Osteoblast (primary cell): ENCODE data around the gene PHF2. TPM values are rescaled to one million over a fixed set of nuclear protein-coding genes. Genes with fewer than 3 reads are reported as not detected.

ENCODE experiments used
- DNase-seq: peaks from one replicate; pipeline ENCODE4 v3.0.0; 2011; ENCODE audit warnings: low spot score, mixed read lengths; ENCODE audit not compliant: insufficient read length; ENCODE audit errors: missing footprints
- H2AFZ ChIP-seq: 2 replicates; pipeline ENCODE4 v1.6.0; 2011; ENCODE audit warnings: mild to moderate bottlenecking, low read length
- H3K27ac ChIP-seq: 2 replicates; pipeline ENCODE4 v1.5.1; 2011; ENCODE audit warnings: mild to moderate bottlenecking, low read depth, low read length, moderate library complexity
- H3K27me3 ChIP-seq: 2 replicates; pipeline ENCODE4 v1.6.0; 2012; ENCODE audit warnings: mild to moderate bottlenecking, control low read depth, inconsistent platforms, low read length, moderate library complexity; ENCODE audit not compliant: insufficient read depth
- H3K36me3 ChIP-seq: 2 replicates; pipeline ENCODE4 v1.5.1; 2011; ENCODE audit warnings: mild to moderate bottlenecking, low read length, control low read depth, moderate library complexity; ENCODE audit not compliant: insufficient read depth
- H3K4me1 ChIP-seq: 2 replicates; pipeline ENCODE4 v1.5.1; 2011; ENCODE audit warnings: mild to moderate bottlenecking, low read length, control low read depth, moderate library complexity; ENCODE audit not compliant: insufficient read depth
- H3K4me2 ChIP-seq: 2 replicates; pipeline ENCODE4 v1.6.0; 2011; ENCODE audit warnings: mild to moderate bottlenecking, low read length; ENCODE audit not compliant: insufficient read depth
- H3K4me3 ChIP-seq: fragments of 200-600 bp; sonication (generic); 3 replicates; pipeline ENCODE4 v1.5.1; 2012; ENCODE audit warnings: mild to moderate bottlenecking, low read length, inconsistent platforms; ENCODE audit not compliant: insufficient read depth
- H3K79me2 ChIP-seq: 2 replicates; pipeline ENCODE4 v1.6.0; 2012; ENCODE audit warnings: mild to moderate bottlenecking, low read length, control low read depth, inconsistent platforms; ENCODE audit not compliant: insufficient read depth
- H3K9me3 ChIP-seq: 2 replicates; pipeline ENCODE4 v1.5.1; 2011; ENCODE audit warnings: low read depth, low read length, control low read depth
- H4K20me1 ChIP-seq: 2 replicates; pipeline ENCODE4 v1.6.0; 2012; ENCODE audit warnings: mild to moderate bottlenecking, low read length, control low read depth; ENCODE audit not compliant: insufficient read depth
- total RNA-seq: library from RNA; depleted of rRNA; stranded (reverse); fragments of >200 nt; gene quantifications from 2 replicates; pipeline ENCODE4 v1.2.3, GENCODE V29; 2012
- TF ChIP-seq, protein P1 (sequence below): IDR thresholded peaks from 2 replicates; pipeline ENCODE4 v1.5.1; 2011; ENCODE audit warnings: mild to moderate bottlenecking, low read depth, low read length, moderate library complexity; ENCODE audit errors: extremely low read depth

PHF2 gene
- total RNA-seq, 1 donor: 14.8 TPM

DNA sequence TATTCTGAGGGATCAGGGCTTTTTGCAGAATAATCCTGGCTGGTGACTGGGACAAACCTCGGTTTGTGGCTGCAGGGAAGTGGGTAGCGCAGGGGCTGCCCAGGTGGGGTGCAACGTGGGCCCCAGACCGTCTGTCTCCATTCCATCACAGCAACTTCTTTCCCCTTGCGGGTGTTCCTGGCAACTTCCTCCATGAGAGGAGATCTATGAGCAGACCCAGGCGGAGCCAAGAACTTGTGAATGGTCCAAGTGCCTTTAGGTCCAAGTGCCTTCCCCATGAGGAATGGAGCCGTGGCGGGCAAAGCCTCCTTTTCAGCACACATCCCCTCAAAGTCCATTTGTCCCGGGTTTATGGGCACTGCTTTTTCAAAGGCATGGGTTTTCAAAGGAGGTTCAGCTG, 136.5 kb downstream of the PHF2 start:
- H3K4me2 ChIP-seq: no peak overlapping the region
- H3K27me3 ChIP-seq: no peaks in the 10 kb centered on the region
- no peaks in the 10 kb centered on the region for H3K79me2 ChIP-seq
- TF ChIP-seq, protein P1, sequence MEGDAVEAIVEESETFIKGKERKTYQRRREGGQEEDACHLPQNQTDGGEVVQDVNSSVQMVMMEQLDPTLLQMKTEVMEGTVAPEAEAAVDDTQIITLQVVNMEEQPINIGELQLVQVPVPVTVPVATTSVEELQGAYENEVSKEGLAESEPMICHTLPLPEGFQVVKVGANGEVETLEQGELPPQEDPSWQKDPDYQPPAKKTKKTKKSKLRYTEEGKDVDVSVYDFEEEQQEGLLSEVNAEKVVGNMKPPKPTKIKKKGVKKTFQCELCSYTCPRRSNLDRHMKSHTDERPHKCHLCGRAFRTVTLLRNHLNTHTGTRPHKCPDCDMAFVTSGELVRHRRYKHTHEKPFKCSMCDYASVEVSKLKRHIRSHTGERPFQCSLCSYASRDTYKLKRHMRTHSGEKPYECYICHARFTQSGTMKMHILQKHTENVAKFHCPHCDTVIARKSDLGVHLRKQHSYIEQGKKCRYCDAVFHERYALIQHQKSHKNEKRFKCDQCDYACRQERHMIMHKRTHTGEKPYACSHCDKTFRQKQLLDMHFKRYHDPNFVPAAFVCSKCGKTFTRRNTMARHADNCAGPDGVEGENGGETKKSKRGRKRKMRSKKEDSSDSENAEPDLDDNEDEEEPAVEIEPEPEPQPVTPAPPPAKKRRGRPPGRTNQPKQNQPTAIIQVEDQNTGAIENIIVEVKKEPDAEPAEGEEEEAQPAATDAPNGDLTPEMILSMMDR: no peak
- H3K9me3 ChIP-seq: no peaks in the 10 kb centered on the region
- no peaks in the 10 kb centered on the region for H3K4me1 ChIP-seq
- no peaks in the 10 kb centered on the region for H3K36me3 ChIP-seq
- no peak overlapping the region for H2AFZ ChIP-seq
- DNase-seq: no peak
- H4K20me1 ChIP-seq: no peaks in the 10 kb centered on the region
- no peak overlapping the region for H3K27ac ChIP-seq
- H3K4me3 ChIP-seq: no peak overlapping the region

DNA sequence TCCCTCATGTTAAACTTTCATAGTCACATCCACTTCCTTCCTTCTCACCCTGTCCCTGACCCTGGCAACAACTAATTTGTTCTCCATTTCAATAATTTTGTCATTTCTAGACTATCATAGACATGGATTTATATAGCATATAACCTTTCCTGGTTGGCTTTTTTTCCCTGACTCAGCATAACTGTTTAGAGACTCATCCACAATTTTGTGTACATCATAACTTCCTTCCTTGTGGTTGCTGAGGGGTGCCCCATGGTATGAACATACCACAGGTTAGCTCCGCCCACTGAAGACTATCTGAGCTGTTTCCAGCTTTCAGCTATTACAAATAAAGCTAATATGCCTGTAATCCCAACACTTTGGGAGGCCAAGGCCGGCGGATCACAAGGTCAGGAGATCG, 137.3 kb downstream of the PHF2 start:
- Histone ChIP-seq H3K4me3 (no peak overlapping the region), H3K4me1 (no peaks in the 10 kb centered on the region), H2AFZ (no peak overlapping the region), H3K27me3 (no peaks in the 10 kb centered on the region), H3K27ac (no peak overlapping the region), H3K79me2 (no peaks in the 10 kb centered on the region), H3K4me2 (no peak overlapping the region), H3K9me3 (no peaks in the 10 kb centered on the region), H3K36me3 (no peaks in the 10 kb centered on the region), H4K20me1 (no peaks in the 10 kb centered on the region)
- no peak for DNase-seq
- TF ChIP-seq, protein P1: no peak

DNA sequence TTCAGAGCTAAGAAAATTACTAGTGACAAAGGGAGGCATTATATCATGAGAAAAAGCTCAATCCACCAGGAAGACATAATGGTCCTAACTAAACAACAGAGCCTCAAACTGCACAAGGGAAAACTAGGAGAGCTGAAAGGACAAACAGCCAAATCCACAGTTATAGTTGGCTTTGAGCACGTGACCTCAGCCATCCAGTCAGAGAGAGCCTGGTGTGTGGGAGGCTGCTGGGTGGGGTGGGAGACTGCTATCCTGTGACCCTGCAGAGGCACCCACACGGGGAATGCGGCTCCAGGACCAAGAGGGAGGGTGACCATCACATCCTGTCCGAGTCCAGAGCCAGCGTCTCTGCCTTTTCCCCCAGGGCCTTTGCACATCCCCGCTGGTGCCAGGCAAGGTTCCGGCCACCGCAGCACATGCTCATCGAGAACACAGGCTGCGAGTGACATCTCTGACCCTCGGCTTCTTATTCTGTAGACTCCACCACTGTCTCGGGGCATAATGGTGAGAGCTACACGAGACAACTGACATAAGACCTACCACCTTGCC, 145.1 kb downstream of the PHF2 start:
- H2AFZ ChIP-seq: no peak overlapping the region
- no peaks in the 10 kb centered on the region for H3K27me3 ChIP-seq
- TF ChIP-seq, protein P1: no peak
- H3K27ac ChIP-seq: no peak overlapping the region
- no peak for DNase-seq
- H3K36me3 ChIP-seq: no peaks in the 10 kb centered on the region
- H3K4me3 ChIP-seq: no peak overlapping the region
- no peaks in the 10 kb centered on the region for H3K4me1 ChIP-seq
- H4K20me1 ChIP-seq: no peaks in the 10 kb centered on the region
- H3K9me3 ChIP-seq: no peaks in the 10 kb centered on the region
- no peaks in the 10 kb centered on the region for H3K79me2 ChIP-seq
- no peak overlapping the region for H3K4me2 ChIP-seq

DNA sequence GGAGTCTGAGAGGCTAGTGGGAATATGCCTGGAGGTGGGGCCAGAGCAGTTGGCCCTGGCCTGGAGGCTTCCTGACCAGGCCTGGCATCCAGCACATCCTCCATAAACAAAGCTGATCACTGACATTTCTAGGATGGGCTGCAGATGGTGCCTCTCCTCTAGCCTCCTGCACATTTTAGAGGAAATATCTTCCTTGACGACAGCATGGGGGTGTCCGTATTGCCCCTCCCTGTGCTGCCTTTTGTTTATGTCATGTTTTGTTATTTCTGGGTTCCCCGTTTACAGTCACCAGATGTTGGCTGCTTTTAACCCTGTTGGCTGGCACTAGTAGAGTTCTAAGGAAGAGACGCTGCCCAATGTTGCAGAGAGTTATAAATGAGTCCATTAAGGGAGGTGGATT, 148.5 kb downstream of the PHF2 start:
- H3K9me3 ChIP-seq: no peaks in the 10 kb centered on the region
- no peak overlapping the region for H2AFZ ChIP-seq
- no peaks in the 10 kb centered on the region for H3K4me1 ChIP-seq
- no peak overlapping the region for H3K4me3 ChIP-seq
- H3K27me3 ChIP-seq: peaks cover 2% of the 10 kb centered on the region
- DNase-seq: no peak
- H3K4me2 ChIP-seq: no peak overlapping the region
- H3K36me3 ChIP-seq: no peaks in the 10 kb centered on the region
- H3K79me2 ChIP-seq: no peaks in the 10 kb centered on the region
- no peaks in the 10 kb centered on the region for H4K20me1 ChIP-seq
- TF ChIP-seq, protein P1: no peak
- no peak overlapping the region for H3K27ac ChIP-seq
